ENCODE results near the gene IFNK.
"Not testable (repeated sequence)": the region's sequence is repeated elsewhere in the genome, so short reads cannot be mapped to it uniquely, and the experiment has no call there.

Gene IFNK

GRCh38 chr9:27524236-27524635 is at the start of gene IFNK:
Gene IFNK (plus strand): TSS chr9:27524290. CDS start chr9:27524337, 47 bp downstream.
- FAIRE-seq (peak; percentile 42), DNase-seq (ENCODE audit: low spot score) (no peak)

- no peak for FAIRE-seq
- no peak for DNase-seq (ENCODE audit: low spot score)
Observed at GRCh38 chr9:27474305-27474704, 49.8 kb upstream of the IFNK start.

GRCh38 chr9:27475057-27475595 is 49.0 kb upstream of the IFNK start:
- FAIRE-seq: no peak
- no peak for DNase-seq (ENCODE audit: low spot score)

- FAIRE-seq: peak; percentile 37
Observed at GRCh38 chr9:27476870-27477515, 47.1 kb upstream of the IFNK start.

GRCh38 chr9:27478322-27478721 is 45.8 kb upstream of the IFNK start:
- FAIRE-seq: no peak

More at GRCh38 chr9:27476870-27477515, 47.1 kb upstream of the IFNK start:
- DNase-seq (ENCODE audit: low spot score): no peak

GRCh38 chr9:27482709-27483108 is 41.4 kb upstream of the IFNK start:
- DNase-seq (ENCODE audit: low spot score) (no peak), FAIRE-seq (no peak)

More at GRCh38 chr9:27478322-27478721, 45.8 kb upstream of the IFNK start:
- DNase-seq (ENCODE audit: low spot score): no peak

- FAIRE-seq: peak; percentile 13
- no peak for DNase-seq (ENCODE audit: low spot score)
Observed at GRCh38 chr9:27483576-27483975, 40.5 kb upstream of the IFNK start.

GRCh38 chr9:27485158-27485557 is 38.9 kb upstream of the IFNK start:
- peak; percentile 37 for FAIRE-seq

GRCh38 chr9:27487128-27487640 is 36.9 kb upstream of the IFNK start:
- DNase-seq (ENCODE audit: low spot score): no peak
- FAIRE-seq: peak; percentile 82

More at GRCh38 chr9:27485158-27485557, 38.9 kb upstream of the IFNK start:
- DNase-seq (ENCODE audit: low spot score): no peak

- FAIRE-seq (no peak), DNase-seq (ENCODE audit: low spot score) (no peak)
Observed at GRCh38 chr9:27487927-27488326, 36.2 kb upstream of the IFNK start.

GRCh38 chr9:27489087-27489876 is 34.8 kb upstream of the IFNK start:
- no peak for FAIRE-seq

GRCh38 chr9:27491154-27491553 is 32.9 kb upstream of the IFNK start:
- no peak for DNase-seq (ENCODE audit: low spot score)
- no peak for FAIRE-seq

More at GRCh38 chr9:27489087-27489876, 34.8 kb upstream of the IFNK start:
- no peak for DNase-seq (ENCODE audit: low spot score)

- DNase-seq (ENCODE audit: low spot score) (no peak), FAIRE-seq (no peak)
Observed at GRCh38 chr9:27495480-27496134, 28.5 kb upstream of the IFNK start.

- DNase-seq (ENCODE audit: low spot score) (no peak), FAIRE-seq (peak; percentile 87)
Observed at GRCh38 chr9:27496135-27496504, 28.0 kb upstream of the IFNK start.

GRCh38 chr9:27497883-27498417 is 26.1 kb upstream of the IFNK start:
- DNase-seq (ENCODE audit: low spot score) (no peak), FAIRE-seq (no peak)

- FAIRE-seq (peak; percentile 92), DNase-seq (ENCODE audit: low spot score) (peak; percentile 67)
Observed at GRCh38 chr9:27499451-27499850, 24.6 kb upstream of the IFNK start.

GRCh38 chr9:27500902-27501301 is 23.2 kb upstream of the IFNK start:
- FAIRE-seq; DNase-seq (ENCODE audit: low spot score): not testable (repeated sequence)

GRCh38 chr9:27503623-27504022 is 20.5 kb upstream of the IFNK start:
- no peak for DNase-seq (ENCODE audit: low spot score)
- peak; percentile 9 for FAIRE-seq

- peak; percentile 58 for FAIRE-seq
- DNase-seq (ENCODE audit: low spot score): no peak
Observed at GRCh38 chr9:27504259-27504658, 19.8 kb upstream of the IFNK start.

- DNase-seq (ENCODE audit: low spot score) (no peak), FAIRE-seq (peak; percentile 77)
Observed at GRCh38 chr9:27505744-27506161, 18.3 kb upstream of the IFNK start.

- FAIRE-seq: no peak
- DNase-seq (ENCODE audit: low spot score): no peak
Observed at GRCh38 chr9:27506981-27507380, 17.1 kb upstream of the IFNK start.

Data from urothelium cell line (cell line).